Keratinocyte (primary cell): ENCODE data around the gene VTI1A.

ENCODE experiments used
- EZH2 ChIP-seq: IDR thresholded peaks from one replicate; pipeline ENCODE4 v1.6.1; 2012; ENCODE audit warnings: inconsistent platforms, mild to moderate bottlenecking, low read length, moderate library complexity
- TF ChIP-seq, protein P1 (sequence below), 3 experiments: IDR thresholded peaks in 1 of 3; conservative IDR thresholded peaks in 1 of 3; optimal IDR thresholded peaks in 1 of 3; 2 replicates in 2 of 3; 3 replicates in 1 of 3; pipeline versions ENCODE3 to v1.5.1; 2011; ENCODE audit warnings: low read length in 3 of 3, mild to moderate bottlenecking in 3 of 3, moderate library complexity in 2 of 3, control low read depth in 1 of 3, inconsistent platforms in 1 of 3; ENCODE audit not compliant: insufficient read depth in 2 of 3; ENCODE audit errors: extremely low read depth in 1 of 3

- TF ChIP-seq, protein P1, sequence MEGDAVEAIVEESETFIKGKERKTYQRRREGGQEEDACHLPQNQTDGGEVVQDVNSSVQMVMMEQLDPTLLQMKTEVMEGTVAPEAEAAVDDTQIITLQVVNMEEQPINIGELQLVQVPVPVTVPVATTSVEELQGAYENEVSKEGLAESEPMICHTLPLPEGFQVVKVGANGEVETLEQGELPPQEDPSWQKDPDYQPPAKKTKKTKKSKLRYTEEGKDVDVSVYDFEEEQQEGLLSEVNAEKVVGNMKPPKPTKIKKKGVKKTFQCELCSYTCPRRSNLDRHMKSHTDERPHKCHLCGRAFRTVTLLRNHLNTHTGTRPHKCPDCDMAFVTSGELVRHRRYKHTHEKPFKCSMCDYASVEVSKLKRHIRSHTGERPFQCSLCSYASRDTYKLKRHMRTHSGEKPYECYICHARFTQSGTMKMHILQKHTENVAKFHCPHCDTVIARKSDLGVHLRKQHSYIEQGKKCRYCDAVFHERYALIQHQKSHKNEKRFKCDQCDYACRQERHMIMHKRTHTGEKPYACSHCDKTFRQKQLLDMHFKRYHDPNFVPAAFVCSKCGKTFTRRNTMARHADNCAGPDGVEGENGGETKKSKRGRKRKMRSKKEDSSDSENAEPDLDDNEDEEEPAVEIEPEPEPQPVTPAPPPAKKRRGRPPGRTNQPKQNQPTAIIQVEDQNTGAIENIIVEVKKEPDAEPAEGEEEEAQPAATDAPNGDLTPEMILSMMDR (optimal IDR thresholded peaks at IDR 0.05 in 1 of 3, IDR thresholded peaks at IDR 0.05 in 1 of 3, conservative IDR thresholded peaks at IDR 0.05 in 1 of 3; ENCODE audit: extremely low read depth in 1 of 3, insufficient read depth in 2 of 3, low read length in 3 of 3) = no peak
- no peak for TF ChIP-seq EZH2
These were observed 203.6 kb downstream of the VTI1A start for GRCh38 chr10:112650588-112651030.
